HG02973 (cell line): ENCODE measurements around the gene TGIF1.

Source experiments
- ATAC-seq: cut with Tn5 transposase; IDR thresholded peaks from one replicate; pipeline ENCODE4 v1.9.1; 2021; ENCODE audit warnings: moderate library complexity; ENCODE audit not compliant: unreplicated experiment

The TGIF1 gene

DNA sequence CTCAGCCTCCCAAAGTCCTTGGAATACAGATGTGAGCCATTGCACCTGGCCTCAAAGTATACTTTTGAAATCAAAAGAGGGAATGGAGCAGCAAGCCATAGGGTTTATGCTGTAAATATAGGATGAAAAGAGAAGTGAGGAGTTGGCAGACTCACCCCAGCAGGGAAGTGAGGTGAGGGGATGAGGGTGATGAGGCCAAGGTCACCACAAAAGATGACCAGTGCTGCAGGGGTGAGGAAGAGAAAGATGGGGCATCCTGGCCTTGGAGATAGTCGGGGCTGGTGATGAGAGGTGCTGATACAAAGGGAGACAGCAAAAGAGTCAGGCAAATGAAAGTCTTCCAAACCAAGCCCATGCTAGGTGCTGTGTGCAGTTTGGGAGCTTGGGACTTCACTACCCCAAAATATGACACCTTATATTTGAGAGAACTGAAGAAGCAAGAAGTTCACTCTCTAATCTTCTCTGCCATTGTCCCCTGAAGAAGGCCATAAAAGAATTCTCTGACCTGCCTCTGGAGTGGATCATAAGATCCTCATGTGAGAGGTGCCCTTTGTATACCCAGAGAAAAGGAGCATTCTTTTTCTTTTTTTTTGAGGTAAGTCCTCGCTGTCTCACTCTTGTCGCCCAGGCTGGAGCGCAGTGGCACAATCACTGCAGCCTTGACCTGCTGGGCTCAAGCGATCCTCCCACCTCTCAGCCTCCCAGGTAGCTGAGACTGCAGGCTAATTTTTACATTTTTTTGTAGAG lies 31.0 kb downstream of the TGIF1 start:
- no peak for ATAC-seq

DNA sequence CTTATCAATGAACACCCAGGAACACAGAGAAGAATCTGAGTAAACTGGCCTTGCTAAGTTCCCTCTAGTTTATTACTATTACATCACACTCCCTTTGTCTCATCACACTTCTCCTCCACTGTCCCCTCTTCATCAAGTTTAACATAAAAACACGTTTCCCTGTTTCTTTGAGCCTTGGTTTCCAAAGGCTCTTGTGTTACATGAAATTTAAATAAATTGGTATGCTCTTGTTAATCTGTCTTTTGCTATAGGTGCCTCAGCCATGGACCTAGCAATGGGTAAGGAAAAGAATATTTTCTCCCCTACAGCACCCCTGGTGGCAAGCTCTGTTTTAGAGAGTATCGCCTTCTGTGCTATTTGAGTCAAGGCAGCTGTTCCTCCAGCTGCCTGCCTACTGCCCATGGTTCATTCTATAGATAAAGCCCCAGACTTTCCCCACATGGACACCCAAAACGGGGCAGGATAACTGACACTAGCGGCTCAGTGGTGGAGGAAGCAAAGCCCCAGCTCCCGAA lies 31.8 kb downstream of the TGIF1 start:
- ATAC-seq: no peak

DNA sequence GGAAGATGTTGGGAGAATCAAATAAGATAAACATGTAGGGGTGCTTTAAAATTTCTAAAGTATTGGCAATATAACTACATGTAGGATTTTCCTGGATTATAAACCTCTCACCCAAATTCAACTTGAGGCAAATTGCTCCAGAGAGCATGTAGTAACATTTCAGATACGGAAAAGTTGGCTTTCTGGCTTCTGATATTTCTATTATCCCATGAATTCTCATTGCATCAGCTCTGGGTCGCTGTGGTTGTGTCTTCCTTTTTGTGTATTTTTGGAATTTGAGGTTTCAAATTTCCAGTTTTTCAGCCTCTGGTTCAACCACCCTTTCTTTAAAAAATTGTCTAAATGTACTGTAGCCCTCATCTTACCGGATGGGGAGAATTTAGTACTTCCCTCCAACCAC lies 32.3 kb downstream of the TGIF1 start:
- no peak for ATAC-seq

DNA sequence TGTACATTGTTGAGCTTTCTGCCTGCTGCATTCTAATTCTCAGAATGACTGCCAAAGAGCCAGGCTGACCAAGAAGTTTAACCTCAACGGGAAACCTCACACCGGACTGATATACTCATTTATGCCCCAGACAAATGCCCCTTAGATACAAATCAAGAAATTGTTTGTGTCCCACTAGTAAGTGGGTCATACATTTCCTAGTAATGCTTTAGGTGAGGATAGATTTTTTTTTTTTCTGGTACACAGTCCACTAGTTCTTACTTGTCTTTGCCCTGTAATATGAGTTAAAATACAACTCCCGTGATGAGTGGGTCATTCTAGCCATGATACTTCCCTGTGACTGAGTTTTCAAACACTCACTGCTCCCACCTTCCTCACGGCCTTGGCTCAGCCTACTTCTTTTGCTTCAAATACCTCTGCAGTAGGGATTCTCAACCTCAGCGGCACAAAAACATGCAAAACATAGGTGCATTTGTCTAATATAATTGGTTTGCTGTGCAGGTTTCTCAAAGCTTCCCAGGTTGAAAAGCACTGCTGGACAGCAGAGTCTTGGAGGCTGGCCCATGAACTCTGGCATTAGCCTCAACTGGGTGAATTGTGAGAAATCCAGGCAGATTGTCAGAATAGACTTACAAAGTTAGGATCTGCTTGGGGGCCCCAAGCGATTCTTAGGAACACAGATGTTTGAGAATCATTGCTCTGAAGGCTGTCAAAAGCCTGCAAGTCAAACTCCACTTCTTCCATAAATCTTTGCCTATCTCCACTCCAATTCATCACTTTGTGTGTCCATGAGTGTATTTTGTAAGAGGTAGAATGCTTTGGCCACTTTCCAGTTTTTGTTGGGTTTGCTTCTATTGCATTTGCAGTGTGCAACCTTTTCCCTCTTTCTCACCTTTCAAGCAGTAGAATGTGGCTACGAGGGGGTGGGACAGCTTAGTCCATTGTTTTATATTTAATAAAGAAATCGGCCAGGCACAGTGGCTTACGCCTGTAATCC lies 35.5 kb downstream of the TGIF1 start:
- ATAC-seq: no peak

DNA sequence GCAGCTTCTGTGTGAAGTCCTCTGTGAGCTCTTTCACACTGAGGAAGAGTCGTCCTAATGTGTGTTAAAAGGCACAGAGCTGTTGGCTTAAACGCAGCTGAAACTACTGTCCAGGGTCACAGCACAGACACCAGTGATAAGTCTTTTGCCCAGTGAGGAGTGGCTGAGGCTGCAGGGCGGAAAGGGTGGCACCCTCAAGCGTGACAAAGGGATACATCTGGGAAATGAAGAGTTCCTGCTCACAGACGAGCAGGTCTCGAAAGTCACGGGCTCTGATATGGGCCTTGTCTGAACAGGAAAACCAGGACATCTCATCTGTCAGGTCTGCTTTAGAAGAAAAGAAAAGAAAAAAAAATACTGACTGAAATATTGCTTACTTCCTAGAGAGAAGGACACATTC lies 36.5 kb downstream of the TGIF1 start:
- ATAC-seq: no peak

DNA sequence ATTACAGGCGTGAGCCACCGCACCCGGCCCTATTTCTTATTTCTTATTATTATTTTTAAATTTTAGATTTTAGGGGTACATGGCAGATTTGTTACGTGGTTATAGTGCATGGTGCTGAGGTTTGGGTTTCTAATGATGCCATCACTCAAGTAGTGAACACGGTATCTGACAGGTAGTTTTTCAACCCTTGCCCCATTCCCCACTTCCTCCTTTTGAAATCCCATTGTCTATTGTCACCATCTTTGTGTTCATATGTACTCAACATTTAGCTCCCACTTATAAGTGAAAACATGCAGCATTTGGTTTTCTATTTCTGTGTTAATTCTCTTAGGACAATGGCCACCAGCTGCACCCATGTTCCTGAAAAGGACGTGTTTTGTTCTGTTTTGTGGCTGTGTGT lies 39.5 kb downstream of the TGIF1 start:
- ATAC-seq: no peak

DNA sequence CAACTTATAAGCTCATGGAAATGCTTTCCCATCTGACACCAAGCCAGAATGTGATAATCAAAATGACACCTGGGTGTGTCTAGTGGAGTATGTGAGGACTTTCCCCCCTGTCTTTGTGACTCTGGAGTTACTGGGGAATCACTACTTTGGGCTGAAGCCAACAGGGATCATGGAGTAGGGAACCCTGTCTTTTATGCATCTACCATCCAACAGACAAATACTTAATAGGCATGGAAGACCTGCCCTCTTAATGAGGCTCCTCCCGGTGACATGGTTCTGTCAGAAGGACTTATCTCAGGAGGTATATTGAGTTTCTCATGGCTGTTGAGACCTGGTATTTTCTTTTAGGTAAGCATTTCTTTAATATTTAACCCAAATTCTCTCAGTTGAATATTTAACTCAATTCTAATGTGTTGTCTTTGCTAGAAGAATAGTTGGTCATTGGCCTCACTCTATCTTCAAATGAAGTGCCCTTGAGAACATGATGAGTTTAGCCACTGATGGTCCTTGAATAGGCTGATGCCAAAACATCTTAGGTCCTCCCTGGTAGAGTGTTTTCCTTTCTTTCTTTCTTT lies 42.1 kb downstream of the TGIF1 start:
- no peak for ATAC-seq

DNA sequence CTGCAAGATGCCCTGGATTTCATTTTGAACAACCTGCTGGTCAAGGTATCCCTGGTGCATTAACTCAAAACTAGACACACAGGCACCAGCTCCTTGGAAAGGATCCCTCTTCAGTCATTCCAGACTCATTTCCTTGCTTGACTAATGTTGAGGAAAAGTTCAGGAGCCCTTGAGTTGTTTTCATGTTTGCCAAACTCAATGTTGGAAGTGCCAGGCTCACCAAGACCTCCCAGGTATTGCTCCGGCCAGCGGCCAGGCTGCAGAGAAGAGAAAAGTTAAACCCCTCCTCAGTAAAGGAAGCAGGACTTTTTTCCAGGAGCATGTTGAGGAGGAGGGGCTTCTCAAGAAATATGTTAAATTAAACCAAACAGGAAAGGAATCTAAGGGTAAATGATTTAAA lies 42.7 kb downstream of the TGIF1 start:
- ATAC-seq: no peak

DNA sequence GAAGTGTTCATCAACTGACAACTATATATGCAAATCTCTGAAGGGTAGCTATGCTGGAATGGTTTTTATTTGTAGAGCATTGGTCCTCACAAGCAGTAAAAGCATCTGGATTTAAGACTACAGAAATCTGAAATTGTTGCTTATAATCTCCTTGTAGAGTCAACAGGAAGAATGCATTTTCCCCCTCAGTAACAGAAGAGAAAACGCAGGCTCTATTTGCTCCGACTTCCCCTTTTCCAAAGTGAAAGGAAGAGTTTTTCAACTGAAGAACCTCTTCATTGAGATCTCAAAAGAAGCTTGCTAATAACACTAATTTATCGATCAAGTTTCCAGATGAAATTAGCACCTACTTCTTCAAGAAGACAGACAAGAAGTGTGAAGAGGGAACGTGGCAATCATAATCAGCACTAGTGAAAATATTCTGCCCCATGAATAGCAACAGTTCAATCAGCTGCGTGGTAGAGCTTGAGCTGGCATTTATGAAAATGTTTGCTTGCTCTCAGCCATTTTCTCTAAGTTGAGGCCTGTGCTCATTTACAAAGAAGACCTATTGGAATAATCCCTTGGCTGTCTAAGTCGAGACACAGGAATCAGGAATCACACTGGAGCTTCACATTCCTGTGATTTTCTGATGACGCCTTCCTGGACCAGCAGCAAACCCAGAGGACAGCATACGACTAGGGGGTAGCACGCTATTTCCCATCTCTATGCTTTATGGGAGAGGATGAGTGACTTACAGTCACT lies 43.7 kb downstream of the TGIF1 start:
- no peak for ATAC-seq

DNA sequence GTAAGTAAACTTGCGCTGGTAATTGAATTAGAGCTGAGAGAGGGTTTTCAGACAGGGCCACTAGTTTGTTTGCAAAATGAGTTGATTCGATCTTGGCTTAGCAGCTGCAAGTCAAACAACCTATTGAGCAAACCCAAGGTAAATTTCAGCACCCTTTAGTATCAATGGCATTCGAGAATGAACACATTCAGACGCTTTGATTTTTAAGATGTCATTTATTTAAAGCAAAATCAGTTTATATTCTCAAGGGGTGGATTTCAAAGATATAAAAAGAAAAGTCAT lies 44.2 kb downstream of the TGIF1 start:
- ATAC-seq: no peak

DNA sequence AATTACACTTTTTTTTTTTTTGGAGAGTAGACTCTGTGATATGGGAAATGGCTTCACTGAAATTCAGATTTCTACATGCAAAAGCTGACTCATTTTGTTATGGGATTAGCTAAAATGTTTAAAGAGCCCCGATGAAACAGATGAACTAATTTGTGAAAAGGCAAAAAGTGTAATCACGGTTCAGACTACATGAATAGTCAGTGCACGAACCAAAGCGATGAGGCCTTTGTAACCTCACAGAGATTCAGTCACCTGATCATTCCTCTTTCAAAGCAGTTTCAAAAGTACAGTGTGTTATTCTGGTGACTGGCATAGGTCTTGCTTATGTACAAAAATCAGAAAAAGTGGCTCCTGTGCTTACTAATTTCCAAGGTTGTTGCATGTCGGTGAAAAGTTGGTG lies 44.6 kb downstream of the TGIF1 start:
- ATAC-seq: no peak

DNA sequence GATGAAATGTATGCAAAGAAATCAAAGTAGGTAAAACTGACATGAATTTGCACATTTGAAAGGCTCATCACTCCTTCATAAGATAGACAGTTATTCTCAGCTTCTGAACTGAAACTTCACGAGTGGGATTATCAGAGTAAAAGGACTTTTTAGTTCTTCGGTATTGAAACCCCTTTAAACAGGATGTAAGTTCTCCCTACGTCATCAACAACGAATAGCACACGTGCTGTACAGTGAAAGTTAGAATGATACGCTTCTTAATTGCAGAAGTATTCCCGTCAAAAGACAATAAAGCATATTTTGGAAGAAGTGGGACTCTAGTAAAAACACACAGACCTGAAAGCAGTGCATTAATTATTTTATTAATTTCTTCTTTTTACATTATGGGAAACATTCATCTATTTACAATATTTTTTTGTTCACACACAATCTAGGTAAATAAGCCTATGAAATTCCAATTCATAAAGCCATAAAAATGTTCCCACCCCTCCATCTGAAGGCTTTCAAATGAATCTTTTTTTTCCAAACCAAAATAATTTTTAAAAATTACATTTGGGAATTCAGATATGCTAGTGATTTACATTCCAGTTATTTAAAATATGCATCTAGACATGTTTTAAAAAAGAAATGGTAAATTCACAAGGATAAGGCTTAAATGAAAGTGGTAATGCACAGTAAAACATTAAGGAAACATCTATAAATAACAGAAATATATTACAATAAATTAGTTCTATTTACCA lies 45.9 kb downstream of the TGIF1 start:
- ATAC-seq: no peak

DNA sequence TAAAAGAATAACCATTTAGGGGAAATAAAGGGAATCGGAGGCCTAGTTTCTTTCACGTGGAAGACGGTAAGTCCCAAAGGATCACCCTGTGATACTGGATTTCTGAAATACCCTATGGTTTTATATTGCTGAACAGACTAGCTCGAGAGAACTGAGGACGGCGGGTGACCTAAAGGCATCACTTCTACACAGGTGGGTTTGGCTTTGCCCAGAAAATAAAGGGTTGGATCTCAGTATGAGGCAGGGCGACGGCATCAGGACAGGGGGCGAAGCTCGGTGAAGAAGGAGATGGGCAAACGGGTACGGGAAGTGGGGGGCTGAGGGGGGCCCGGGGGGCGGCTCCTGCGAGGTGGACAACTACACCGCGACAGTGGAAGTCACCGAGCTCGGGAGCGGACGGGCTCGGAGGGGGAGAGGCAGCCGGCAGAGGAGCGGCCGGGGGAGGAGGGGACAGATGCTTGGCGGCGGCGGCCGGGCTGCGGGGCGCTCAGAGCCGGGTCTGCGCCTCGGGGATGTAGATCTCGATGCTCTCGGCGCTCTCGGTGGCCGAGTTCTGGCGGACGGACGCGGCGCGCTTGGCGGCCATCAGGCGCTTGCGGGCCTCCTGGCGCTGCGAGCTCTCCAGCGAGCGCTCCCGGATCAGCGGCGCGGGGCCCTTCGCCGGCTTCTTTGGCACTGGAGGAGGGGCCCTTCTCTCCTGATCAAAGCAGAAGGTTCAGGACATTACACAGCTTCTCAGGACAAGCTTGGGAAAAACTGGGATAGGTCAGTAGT lies 48.9 kb downstream of the TGIF1 start:
- no peak for ATAC-seq

DNA sequence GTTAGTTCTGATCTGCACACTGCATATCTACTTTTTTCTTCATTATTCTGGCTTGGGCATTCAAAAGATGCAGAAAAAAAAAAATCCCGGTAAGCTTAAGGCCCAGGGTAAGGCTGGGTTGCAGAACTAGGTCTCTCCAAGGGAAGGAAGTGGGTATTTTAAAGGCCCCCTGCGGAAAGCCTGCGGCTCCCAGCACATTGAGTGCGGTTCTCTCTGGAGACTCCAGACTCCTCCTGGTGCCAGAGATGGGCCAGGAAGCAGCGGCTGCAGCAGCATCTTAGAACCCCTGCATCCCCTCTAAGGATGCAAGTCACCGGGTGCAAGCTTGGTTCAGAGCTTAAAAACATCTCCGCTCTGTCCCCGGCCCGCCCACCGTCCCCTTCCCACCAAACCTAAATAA lies 49.5 kb downstream of the TGIF1 start:
- no peak for ATAC-seq

DNA sequence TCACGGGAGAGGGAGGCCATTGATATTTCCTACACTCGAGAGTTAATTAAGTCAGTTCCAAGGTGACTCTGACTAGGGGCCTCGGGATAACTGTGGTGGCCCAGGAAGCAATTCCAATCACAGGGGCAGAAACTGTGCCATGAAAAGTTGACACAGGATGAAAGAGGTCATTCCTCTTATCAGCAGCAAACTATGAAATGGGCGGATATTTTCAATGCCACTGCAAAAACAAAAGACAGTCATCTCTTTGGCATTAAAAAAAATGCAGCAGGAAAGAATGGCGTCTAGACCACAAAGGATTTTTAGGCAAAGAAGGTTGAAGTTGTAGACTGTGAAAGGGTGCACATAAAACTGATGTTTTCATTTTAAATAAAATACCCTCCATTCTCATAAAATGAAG lies 50.0 kb downstream of the TGIF1 start:
- no peak for ATAC-seq

DNA sequence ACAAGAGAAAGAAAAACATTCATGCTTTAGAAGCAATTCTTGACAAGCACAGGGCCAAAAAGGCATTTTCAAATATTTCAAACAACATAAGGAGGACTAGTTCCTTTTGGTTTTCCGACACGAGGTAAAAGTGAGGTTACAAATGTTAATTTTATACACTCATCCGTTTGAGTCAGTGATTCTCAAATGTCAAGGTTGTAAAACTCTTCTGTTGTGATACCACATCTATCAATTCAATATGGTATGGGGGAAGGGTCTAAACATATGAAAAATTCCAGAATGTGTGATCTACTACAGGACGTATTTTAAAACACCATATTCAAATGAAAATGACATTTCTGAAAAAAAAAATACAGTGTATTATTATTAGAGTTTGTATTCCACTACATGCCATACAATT lies 52.7 kb downstream of the TGIF1 start:
- ATAC-seq: no peak

DNA sequence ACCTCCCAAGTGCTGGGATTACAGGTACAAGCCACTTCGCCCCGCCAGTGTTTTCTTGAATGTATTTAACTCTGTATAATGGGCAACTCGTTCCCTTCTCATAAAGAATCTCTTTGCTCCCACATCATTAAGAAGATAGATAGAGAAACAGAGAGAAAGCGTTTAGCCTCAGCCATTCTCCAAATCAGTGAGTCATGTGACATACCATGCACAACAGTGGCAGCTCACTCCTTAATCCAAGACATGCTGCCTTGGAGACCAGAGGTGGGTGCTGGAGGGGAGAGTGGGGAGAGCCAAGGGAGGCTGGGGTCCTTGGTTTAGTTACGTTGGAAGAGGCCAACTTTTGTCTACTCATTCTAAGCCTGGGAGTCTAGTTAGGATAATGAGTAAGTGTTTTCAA lies 54.7 kb downstream of the TGIF1 start:
- no peak for ATAC-seq

DNA sequence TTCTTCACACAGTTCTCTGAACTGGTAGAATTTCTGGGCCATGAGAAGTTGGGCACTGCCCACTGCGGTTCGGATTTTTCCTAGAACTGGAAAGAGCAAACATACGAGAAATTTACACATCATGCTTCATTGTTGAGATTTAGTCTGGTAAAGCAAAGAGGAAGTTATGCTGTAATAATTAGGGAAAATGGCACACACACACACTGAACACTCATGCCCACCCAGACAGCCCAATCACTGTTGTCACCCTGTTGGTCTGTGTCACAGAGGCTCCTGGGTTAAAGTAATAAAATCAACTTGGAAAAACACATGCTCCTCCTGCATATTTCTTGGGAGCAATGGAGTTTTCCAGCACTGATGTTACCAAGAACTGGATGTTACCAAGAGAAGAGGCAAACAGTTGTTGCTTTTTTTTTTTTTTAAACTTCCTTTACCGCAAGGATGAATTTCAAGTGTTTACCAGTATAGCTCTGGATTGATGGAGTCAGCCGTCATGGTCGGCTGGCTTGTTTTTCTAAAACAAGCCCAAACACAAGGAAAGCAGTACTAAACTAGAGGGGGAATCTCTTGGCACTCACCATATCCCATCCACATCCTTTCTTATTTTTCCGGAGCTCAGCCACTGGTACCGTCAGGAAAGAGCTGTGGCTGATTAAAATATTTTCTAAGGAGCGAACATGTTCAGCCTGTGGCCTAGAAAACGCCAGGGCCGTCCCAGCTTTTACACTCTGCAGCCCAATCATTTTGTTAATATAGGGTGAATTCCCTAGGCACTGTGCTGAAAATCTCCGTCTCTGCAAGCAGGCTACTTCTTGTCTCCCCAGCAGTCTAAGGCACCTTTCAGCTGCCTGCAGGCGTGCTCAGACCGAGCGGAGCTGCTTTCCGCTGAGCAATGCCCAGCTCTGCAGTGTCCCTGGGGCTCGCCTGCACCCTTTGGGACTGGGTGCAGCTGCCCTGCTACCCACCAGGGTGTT lies 58.9 kb downstream of the TGIF1 start:
- ATAC-seq: no peak
